T follicular helper cell (primary cell): Measurements from ENCODE around the gene TCAP.
A peak's percentile ranks its signal among the peaks of the same experiment; 100 is the strongest.
"Not testable (repeated sequence)": the region's sequence is repeated elsewhere in the genome, so short reads cannot be mapped to it uniquely, and the experiment has no call there.

Experiments
- DNase-seq: peaks from one replicate; pipeline ENCODE4 v3.0.0-alpha.2; 2020; ENCODE audit warnings: low read depth

Gene TCAP

DNA sequence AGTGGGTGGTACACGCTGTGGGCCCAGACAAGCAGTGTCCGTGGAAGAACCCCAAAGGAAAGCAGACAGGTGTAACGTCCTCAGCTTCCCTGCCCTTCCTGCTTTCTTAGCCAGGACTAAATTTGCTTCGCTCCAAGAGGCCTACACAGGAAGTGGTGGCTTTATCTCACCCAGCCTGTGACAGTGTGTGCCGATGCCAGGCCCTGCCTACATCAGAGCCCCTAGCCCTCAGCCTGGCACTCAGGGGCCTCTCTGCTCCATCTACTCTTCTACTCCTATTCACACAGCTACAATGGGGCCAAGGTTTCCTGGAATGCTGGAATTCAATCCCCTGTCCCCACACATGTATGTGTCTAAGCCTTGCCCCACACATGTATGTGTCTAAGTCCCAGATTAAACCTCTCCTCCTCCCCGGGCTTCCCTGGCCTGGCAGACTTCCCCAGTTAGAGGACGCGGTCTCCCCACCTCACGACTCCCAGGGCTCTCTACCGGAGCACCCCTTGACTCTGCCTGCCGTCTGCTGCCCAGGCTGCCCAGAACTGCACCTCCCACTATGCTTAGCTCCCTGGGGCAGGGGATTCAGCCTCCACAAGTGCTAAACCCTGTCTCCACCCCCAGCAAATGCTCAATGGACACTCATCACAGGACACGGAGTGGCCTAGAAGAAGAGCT, 14.5 kb downstream of the TCAP start:
- DNase-seq, result no peak

- DNase-seq, result no peak
Measured at GRCh38 chr17:39683295-39683939, 18.3 kb downstream of the TCAP start.

GRCh38 chr17:39684369-39685192, 19.4 kb downstream of the TCAP start:
- no peak for DNase-seq

DNA sequence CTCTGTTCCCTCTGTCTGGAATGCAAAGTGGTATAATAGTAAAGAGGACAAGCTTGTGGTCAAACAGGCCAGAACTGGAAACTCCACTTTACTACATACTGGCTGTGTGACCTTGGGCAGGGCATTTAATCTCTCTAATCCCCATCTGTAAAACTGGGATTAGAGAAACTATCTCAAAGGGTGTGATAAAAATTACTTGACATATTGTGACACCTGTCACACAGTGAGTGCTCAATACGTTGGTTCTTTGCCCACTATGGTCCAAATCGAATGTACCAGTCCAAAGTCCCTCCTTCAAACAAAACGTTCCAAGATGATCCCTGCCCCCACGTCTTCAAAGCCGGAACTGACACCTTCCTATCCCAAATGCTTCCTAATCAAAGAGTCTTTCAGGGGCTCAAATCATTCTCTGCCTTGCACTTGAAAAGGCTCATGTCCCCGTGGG, 22.0 kb downstream of the TCAP start:
- DNase-seq, result no peak

- peak; percentile 64 for DNase-seq
Measured at GRCh38 chr17:39687546-39688474, 22.7 kb downstream of the TCAP start, which contains the start of gene PGAP3. TSS of gene PGAP3 (minus strand) at chr17:39688057. CDS start at chr17:39688014, 43 bp downstream.

GRCh38 chr17:39688475-39688835, 23.3 kb downstream of the TCAP start:
- DNase-seq, result no peak

DNA sequence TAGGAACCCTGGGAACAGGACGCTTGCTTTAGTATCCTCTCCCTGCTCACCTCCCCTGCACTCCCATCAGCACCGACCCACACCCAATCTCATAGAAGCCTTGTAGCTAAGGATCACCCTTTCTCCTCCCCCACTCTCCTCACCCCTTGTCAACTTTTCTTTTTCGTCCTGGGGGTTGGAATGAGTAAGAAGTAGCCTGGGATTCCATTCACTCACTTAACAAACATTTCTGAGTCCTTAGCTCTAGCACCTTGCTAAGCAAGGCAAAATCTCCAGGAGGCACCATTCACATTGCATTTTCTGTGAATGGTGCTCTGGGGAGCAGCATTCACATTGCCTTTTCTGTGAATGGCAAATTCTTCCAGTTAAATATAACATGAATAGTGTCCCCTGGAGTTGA, 23.8 kb downstream of the TCAP start:
- DNase-seq, result no peak

GRCh38 chr17:39694593-39694992, 29.4 kb downstream of the TCAP start:
- no peak for DNase-seq

DNA sequence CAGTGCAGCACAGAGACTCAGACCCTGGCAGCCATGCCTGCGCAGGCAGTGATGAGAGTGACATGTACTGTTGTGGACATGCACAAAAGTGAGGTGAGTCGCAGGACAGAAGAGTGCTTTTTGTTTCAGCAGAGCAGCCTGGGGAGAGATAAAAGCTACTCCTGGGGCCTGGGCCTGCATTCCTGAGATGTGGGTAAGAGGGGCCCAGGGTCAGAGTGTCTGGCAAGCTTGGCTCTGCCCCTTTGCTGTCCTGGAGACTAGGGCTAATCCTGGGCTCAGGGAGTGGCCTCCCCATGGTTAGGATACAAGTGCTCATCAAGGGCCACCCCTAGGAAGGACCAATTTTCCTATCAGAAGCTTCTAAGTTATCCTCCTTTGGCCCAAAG, 29.9 kb downstream of the TCAP start:
- no peak for DNase-seq

GRCh38 chr17:39696731-39697130, 31.6 kb downstream of the TCAP start:
- DNase-seq, result no peak

DNA sequence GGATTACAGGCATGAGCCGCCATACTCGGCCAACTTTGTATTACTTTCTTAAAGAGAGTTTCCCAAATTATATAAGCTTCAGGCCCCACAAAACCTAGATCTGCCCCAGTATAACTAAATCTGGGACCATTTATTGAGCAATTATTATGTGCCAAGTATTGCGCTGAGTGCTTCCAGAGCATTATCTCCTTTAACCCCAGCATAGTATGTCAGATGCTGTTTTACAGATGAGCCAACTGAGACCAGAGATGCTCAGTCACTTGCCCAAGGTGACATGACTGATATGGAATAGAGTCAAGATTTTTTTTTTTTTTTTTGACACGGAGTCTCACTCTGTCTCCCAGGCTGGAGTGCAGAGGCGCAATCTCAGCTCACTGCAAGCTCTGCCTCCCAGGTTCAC, 32.8 kb downstream of the TCAP start:
- no peak for DNase-seq

- DNase-seq, result not testable (repeated sequence)
Measured at GRCh38 chr17:39699157-39699817, 34.1 kb downstream of the TCAP start.

DNA sequence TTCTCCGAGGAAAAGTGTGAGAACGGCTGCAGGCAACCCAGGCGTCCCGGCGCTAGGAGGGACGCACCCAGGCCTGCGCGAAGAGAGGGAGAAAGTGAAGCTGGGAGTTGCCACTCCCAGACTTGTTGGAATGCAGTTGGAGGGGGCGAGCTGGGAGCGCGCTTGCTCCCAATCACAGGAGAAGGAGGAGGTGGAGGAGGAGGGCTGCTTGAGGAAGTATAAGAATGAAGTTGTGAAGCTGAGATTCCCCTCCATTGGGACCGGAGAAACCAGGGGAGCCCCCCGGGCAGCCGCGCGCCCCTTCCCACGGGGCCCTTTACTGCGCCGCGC, 34.6 kb downstream of the TCAP start, which contains the start of gene ERBB2:
Gene ERBB2 (plus strand): TSS at position 247 of the 330 bp plus-strand sequence. CDS start 175 bp downstream, outside the sequence.
- no peak for DNase-seq

DNA sequence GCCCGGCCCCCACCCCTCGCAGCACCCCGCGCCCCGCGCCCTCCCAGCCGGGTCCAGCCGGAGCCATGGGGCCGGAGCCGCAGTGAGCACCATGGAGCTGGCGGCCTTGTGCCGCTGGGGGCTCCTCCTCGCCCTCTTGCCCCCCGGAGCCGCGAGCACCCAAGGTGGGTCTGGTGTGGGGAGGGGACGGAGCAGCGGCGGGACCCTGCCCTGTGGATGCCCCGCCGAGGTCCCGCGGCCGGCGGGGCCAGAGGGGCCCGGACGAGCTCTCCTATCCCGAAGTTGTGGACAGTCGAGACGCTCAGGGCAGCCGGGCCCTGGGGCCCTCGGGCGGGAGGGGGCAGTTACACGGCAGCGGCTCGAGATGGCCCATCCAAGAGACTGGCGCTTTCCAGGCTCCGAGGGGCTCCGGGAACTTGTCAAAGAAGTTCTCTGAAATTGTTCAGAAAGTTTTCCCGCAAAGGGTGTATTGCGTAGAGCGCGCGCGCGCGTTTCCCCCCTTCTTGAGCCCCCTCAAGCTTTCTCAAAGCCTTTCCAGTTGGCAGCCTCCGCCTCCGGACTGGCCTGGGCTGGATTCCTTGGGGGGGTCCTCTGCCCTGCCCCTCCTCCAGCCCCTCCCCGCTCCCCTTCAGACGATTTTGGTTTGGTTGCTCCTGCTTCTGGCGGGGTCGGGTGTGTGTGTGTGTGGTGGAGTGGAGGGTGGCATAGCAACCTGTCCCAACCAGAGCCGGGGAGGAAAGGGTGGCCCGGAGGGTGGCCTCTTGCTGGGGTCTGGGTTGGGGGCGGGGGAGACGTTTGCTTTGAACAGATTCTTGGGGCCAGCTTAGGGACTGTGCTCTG, 35.2 kb downstream of the TCAP start:
- no peak for DNase-seq

- DNase-seq, result no peak
Measured at GRCh38 chr17:39701012-39701783, 36.0 kb downstream of the TCAP start.

GRCh38 chr17:39701784-39702422, 36.8 kb downstream of the TCAP start:
- no peak for DNase-seq

DNA sequence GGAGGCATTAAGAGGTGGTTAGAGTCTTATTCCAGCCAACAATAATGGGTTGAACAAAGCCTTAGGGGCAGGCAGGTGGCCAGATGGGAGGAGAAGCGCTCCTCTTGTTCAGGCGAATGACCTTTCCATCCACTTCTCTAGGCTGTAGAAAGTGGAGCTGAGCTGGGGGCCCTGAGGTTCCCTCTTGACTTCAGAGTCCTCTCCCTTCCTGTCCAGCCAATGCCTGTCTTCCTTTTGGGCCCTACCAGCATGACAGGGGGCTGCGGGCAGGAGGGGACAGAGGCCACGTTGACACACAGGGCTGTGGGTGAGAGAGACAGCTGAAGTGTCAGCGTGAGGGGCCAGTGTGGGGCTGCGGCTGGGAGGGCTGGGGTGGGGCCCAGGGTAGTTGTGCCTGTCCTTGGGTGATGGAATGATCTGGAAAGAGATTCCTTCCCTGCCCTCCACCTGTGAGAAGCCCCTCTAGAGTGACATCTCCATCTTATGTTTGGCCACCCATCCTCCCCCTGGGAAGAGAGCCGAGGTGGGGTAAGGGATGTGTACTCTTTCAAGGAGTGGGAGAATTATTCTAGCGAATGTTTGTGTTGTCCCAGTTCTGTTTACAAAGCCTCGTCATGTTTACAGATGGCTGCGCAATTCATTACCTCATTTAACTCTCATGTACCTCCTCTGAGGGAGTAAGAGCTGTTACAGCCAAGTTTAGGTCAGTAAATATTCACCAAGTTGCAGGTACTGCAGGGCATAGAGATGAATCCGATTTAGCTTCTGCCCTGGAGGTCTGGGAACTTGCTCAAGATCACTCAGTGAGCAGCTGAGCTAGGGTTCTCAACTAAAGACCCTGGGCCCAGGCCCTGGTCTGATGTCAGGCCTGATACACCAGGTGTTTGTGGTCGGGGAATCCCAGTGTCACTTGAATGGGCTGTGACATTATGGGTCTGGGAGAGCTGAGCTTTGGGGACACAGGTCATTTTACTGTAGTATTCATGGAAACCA, 38.0 kb downstream of the TCAP start:
- no peak for DNase-seq

GRCh38 chr17:39703913-39704312, 38.8 kb downstream of the TCAP start:
- no peak for DNase-seq
